MM.1S (cell line): ENCODE results near the gene GORASP1.

Experiments used
- EZH2 ChIP-seq: fragments of 300-600 bp; sonication (generic); optimal IDR thresholded peaks from 2 replicates; pipeline ENCODE3; 2017; ENCODE audit warnings: low read depth, mild to moderate bottlenecking, antibody characterized with exemption, low read length, mixed read lengths
- EZH2phosphoT487 ChIP-seq: fragments of 300-600 bp; sonication (generic); IDR thresholded peaks from 2 replicates; pipeline ENCODE4 v1.6.1; 2018; ENCODE audit warnings: antibody characterized with exemption, low read length
- TF ChIP-seq, protein P1 (sequence below): fragments of 300-600 bp; sonication (generic); IDR thresholded peaks from 2 replicates; pipeline ENCODE4 v1.5.1; 2016; ENCODE audit warnings: antibody characterized with exemption, low read length, mixed read lengths

GRCh38 chr3:39118079-39118478 lies 10.7 kb upstream of the GORASP1 start:
- TF ChIP-seq EZH2phosphoT487, result no peak
- TF ChIP-seq, protein P1, sequence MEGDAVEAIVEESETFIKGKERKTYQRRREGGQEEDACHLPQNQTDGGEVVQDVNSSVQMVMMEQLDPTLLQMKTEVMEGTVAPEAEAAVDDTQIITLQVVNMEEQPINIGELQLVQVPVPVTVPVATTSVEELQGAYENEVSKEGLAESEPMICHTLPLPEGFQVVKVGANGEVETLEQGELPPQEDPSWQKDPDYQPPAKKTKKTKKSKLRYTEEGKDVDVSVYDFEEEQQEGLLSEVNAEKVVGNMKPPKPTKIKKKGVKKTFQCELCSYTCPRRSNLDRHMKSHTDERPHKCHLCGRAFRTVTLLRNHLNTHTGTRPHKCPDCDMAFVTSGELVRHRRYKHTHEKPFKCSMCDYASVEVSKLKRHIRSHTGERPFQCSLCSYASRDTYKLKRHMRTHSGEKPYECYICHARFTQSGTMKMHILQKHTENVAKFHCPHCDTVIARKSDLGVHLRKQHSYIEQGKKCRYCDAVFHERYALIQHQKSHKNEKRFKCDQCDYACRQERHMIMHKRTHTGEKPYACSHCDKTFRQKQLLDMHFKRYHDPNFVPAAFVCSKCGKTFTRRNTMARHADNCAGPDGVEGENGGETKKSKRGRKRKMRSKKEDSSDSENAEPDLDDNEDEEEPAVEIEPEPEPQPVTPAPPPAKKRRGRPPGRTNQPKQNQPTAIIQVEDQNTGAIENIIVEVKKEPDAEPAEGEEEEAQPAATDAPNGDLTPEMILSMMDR, result no peak
- no peak for TF ChIP-seq EZH2
